Activated T-helper 9 cell treated with anti-CD3 and anti-CD28 coated beads, Interleukin-2, amount 50 U/mL, for 16 hours (primary cell): ENCODE results near the gene CAPN14.

ENCODE experiments used
- DNase-seq: peaks from one replicate; pipeline ENCODE4 v3.0.0-alpha.2; 2020; ENCODE audit warnings: low read depth

The CAPN14 gene

DNA sequence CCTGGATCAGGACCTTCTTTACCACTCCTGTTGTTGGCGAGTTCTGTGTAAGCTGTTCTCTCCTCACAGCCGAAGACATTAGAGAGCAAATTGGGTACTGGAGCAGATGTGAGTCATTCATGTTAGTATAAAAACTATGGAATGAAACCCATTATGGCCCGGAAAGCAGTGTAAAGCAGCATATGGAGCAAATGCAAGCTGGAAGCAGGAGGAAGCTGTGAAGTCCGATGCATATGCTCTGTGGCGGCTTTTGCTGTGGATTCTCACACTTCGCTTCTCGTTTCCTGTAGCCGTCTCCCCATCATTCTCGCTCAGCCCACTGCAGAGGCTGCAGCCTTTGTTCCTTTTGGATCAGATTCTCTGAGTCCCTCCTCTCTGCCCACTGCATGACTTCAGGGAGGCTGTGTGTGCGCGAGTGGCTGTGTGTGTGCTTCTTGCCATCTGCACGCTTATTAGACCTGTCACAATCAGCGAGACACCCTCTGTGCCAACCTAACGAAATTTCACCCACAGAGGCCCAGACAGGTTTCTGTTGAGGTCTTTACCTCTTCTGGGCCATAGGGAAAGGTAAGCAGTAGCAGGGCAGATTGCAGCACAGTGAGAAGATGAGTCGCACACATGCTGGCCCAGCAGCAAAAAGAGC, 75.8 kb downstream of the CAPN14 start:
- no peak for DNase-seq

DNA sequence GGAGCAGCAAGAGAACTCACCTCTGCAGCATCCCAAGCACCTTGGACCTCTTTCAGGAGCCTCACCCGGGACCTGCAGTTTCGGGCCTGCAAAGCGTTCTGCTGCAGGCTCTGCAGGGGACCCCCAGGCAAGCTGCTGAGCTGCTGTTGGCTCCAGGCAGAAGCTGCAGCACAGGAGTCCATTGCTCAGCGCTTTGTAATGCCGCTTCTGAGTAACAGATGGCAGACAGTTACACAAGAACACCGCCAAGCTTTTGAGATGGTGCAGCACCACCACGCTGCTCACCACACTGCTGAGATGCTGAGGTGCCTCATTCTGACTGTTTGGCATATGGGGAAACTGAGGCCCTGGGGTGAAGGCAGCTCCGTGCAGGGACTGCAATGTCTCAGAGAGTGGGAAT, 77.2 kb downstream of the CAPN14 start:
- no peak for DNase-seq

DNA sequence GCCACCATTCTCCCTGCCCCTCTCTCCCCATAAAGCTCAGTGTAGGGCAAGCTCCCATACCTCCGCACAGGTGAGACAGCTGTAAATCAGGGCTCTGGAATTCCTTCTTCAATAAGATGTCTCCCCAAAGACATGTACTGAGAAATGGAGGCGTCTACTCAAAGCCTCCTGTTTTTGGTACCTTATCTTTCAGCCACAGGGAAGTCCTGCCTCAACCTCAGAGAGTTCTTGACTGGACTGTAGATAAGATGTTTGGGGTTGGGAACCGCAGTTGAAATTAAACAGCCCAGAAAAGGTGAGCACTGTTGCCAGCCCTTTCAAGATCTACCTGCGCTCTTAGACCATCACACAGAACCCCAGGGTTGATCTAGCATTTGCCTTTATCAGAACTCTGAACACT, 77.6 kb downstream of the CAPN14 start:
- no peak for DNase-seq

DNA sequence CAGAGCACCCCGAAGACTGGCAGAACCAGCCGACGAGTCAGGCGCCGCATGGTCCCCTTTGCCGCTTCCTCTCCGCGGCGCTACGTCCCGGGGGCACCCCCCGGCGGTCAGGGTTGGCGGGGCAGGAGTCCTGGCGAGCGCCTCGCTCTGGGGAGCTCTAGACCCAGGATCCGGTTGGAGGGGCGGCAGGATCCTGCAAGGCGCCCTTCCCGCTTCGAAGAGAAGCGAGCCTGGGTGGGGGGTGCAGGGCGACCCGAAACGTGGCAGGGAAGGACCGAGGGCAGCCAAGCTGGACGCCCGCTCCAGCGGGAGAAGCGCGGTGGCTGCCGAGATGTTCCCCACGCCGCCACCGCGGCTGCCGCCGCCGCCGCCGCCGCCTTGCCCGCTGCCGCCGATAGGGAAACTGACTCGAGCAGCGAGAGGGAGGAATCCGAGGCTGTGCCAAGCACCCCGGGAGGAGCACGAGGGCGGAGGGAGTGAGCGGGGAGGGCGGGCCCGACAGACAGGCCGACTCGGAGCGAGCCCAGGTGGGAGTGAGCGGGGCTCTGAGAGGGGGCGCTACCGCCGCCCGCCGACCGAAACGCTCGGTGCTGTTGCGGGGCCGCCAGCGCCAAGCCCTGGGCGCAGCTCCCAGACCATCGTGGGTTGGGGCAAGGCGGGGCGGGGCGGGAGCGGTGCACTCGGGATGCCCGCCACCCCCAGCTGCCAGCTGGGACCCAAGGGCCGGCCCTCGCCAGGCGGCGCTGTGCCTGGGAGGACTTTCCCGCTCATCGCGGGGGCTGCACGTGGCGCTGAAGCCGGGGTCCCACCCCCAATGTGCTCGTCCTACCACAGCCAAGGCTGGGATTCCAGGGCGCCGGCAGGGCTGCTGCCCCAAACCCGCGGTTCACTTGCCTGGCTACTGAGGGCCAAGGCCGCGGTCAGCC, 79.0 kb downstream of the CAPN14 start, which contains the start of gene GALNT14:
Gene GALNT14, minus strand, starts transcription at position 404 of the 926 bp plus-strand sequence. Its CDS starts 354 bp downstream, at position 50.
- no peak for DNase-seq

DNA sequence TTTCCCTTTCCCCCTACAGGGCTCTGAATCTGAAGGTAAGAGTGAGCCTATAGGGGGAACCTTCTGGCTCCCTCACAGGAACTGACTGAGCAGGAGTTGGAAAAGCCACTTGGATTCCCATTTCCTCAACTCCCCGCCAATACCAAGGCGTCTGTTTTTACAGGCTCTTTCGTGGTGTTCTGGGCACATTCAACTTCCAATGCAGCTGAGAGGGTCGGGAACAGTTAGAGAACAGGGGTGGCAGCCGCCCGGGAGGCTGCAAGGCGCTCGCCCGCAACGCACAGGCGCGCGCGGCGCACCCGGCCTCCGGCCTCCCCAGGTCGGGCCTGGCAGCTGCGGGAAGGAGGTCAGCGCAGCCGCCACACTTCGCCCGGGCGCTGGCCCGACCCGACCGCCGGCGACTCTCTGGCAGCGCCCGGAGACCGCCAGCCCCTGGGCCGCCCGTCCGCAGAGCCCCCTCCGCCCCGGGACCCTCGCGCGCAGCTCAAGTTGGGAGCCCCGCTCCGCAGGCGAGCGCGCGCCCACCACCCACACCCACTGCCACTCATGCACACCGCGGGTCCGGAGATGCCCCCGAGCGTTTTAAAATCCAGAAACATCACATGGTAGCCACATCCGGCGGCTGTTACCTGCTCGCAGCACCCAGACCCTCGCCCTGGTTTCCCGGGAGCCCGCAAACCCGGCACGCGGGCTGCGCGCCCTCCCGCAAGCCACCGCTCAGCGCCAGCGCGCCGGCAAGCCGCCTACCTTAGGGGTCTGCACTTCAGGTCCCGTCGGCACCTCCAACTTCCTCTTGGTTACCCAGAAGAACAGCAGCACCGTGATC, 79.9 kb downstream of the CAPN14 start:
- DNase-seq = no peak

DNA sequence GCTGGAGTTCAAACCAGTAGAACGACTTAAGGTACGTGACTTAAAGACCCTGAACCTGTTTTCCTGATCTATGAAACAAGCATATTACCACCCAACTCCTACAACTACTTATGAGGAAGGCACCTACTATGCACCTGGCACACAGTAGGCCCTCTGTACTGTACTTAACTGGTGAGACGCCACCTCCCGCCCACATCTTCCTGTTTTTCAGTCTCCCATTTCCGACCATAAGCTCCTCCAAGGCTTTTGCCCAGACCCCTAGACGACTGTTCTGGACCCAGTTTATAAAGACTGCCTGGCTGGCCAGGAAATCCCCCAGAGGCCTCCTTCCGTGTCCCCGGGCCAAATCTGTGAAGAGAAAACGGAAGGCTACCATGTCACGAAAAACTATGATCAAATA, 80.6 kb downstream of the CAPN14 start:
- DNase-seq = no peak

DNA sequence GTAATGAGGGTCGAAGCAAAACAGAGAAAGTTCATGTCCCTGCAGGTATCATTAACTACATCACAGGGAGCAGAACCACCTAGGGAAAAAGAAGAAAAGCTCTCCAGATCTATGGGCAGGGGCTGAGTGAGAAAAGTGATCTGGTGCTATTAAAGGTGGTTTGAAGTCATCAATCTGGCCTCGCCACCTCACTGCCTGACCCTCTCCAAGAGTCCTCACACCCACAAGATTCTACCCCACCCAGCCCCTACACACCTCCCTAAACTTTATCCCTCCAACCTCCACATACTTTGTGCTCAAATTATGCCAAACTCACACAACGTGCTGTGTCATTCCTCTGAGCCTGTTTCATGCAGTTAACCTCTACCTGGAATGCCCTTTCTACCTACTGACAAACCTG, 81.3 kb downstream of the CAPN14 start:
- no peak for DNase-seq

DNA sequence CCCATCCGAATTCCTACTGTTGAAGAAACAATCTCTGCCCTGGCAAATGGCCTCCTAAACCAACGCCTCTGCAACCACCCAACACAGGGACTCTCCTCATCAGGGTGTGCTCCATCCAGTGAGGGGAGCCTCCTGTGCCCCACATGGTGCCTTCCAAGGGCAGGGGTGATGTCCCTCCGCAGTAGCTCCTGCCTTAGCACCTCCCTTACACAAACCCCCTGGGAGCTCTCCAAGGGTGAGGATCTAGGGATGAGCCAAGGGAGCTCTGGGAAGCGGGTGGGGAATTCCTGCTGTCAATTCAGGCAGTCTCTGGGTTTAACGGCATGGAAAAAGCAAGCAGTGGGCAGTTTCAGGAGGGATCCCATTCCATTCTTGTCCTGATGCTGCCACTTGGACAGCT, 82.8 kb downstream of the CAPN14 start:
- DNase-seq = no peak

DNA sequence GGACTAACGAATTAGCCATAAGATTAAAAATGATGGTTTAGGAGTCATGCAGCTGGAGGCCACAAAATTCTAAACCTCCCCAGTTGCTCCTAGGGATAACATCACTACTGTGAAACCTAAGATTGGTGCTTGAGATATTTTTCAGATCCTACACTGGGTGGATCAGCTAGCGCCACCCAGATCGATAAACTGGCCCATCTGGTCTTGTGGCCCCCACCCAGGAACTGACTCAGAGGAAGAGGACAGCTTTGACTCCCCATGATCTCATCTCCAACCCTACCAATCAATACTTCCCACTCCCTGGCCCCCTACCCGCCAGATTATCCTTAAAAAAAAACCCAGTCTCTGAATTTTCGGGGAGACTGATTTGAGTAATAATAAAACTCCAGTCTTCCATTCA, 84.5 kb downstream of the CAPN14 start:
- DNase-seq = no peak

DNA sequence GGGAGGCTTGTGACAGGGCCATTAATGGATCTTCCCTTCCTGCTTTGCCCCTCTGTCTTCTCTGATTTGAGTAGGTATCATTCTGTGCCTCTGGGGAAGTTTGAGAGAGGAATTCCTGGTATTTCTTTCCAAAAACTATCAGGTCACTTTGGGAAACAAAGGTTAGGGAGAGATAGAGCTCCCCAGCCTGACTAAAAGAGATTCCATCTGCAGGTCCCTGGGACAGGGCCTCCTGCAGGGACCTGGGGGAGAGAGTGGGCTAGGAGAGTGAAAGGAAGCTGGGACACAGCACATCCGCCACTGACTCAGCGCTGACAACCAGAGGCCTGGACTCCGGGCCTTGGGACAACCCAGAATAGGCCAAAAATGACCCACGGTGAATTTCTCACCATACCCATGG, 85.4 kb downstream of the CAPN14 start:
- DNase-seq = no peak

DNA sequence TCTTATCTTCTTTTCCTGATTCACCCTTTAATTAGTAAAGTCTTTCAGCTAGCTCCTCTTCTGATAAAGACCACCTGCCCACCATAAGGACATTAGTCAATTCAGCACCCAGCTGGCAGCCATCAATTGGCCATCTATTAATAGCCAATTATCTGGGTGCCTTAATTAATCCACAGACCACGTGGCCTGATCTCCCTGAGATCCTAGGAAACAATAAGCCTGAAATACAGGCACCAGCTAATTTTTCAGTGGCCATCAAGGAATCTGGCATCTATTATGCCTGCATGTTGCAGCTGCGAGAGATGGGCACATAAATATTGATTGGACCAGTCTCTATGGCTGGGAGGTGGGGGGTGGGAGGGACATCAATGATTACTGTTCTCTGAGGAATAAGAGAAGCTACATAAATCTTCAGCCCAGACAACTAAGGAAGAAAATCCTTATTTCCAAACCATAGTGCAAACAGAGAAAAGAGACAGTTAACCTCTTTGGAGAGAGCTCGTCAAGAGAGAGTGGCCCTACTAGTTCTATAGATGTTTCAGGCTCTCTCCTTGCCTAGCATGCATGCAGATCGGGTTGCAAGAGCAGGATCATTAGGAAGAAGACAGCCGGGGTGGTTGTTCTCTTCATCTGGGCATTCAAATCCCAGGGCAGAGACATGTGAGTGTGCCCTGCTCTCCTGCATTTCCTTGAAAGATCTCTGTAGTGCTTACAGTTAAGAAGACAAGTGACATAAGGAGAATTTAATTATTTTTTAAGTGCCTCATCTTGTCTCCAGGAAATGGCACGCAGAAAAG, 87.7 kb downstream of the CAPN14 start:
- DNase-seq = no peak

DNA sequence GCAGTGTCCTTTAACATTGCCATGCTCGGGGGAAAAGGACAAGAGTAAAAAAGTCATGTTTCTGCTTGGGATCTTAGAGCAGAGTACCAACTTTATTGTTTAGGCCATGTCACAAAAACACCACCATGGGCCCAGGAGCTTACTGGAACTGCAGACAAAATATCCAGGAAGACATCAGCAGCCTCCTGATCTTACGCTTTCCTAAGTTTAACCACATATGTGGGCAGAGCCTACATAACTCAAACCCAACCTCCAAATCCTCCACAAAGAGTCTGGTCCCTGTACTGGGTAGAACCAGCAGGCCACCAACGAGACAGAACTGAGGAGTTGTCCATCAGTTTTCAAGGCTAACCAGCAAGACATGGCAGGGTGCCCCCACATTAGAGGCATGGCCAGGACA, 89.4 kb downstream of the CAPN14 start:
- no peak for DNase-seq

DNA sequence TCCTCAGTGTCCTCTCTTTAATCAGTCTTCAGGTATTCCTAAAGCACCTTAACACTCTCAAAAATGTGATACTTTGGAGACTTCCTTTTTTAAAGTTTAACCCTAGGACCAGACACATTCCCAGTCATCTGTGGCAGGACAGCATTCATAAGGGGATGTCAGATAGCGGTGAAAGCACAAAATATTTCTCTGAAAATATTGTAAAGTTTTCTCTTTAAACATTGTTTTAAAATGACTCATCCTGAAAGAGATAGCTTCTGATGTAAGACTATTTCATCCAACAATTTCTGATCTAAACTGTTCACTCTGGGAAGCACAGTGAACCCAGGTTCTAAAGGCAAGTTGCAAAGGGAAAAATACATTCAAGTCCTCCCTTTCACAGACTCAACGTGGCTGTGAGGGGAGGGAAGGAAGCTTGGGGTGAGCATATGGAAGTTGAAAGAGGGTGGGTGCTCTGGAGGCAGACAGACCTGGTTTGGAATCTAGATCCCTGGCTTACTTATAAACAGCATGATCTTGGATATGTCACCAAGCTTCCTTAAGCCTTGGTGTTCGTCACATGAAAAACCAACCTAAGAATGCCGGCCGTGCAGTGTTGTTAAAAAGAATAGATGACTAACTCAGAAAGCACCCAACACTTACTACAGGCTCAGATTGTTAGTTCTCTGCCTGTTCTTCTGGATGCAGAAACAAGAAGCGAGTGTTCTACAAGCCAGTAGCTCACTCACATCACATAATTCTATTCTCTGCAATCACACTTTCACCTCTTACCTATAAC, 91.2 kb downstream of the CAPN14 start:
- no peak for DNase-seq

DNA sequence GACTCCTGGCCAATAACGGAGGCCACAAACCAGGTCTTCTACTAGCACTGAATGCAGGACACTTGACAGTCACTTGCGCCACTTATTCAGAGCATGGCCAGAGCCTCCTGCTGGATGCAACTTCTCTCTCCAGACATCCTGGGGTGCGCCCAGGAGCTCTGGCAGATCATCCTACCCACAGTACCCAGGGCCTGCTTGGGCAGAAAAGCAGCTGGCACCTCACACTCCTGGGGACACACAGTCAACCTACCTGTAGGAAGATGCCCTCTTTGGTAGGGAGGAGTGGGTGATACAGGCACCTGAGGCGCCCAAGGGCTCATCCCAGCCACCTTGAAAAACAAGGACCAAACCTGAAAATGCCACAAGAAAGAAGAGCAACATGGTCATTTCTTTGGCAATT, 92.4 kb downstream of the CAPN14 start:
- DNase-seq = no peak
